Measurements from ENCODE around the gene PAM.

The PAM gene

DNA sequence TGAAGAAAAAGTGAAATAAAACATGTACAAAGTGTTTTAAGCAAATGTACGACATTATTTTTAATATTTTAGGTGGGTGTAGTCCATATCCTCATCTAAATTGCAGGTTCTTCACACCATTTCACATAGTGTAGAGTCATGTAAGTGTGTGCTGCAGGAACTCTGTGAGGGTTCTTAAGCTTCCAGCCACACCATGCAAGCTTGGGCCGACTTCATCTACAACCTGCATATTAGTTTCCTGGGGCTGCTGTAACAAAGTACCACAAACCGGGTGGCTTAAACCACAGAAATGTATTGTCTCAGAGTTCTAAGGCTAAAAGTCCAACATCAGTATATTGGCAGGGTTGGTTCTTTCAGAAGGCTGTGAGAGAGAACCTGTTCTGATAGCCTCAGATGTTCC is 10.2 kb downstream of the PAM start:
- H3K27ac ChIP-seq (ENCODE audit: low read length): no peak overlapping the region
- H3K79me2 ChIP-seq (ENCODE audit: low read length): peaks cover 13% of the 10 kb centered on the region
- no peak overlapping the region for H3K9ac ChIP-seq (ENCODE audit: low read length)
- H3K36me3 ChIP-seq (replicated peaks; ENCODE audit: insufficient read depth, low read length): no peaks in the 10 kb centered on the region
- H3F3A ChIP-seq (ENCODE audit: insufficient read depth, low read length): peaks cover 6% of the 10 kb centered on the region; the same call in 1 of the 2 replicates
- H3K9me2 ChIP-seq (replicated peaks; ENCODE audit: insufficient read depth, low read length): no peaks in the 10 kb centered on the region
- no peak overlapping the region for H3K4me2 ChIP-seq (ENCODE audit: low read depth, low read length)
- H4K20me1 ChIP-seq (ENCODE audit: insufficient read depth, low read length): no peaks in the 10 kb centered on the region
- H3K4me1 ChIP-seq (ENCODE audit: low read length): peaks cover 8% of the 10 kb centered on the region
- H3K4me3 ChIP-seq (ENCODE audit: low read length): no peak overlapping the region
- H2AFZ ChIP-seq (ENCODE audit: low read length): no peak overlapping the region
- DNase-seq: no peak
- no peaks in the 10 kb centered on the region for H3K27me3 ChIP-seq (replicated peaks; ENCODE audit: insufficient read depth, low read length)
- TF ChIP-seq EZH2 (optimal IDR thresholded peaks at IDR 0.05; ENCODE audit: low read depth, low read length): no peak
- TF ChIP-seq EZH2phosphoT487 (IDR thresholded peaks at IDR 0.05; ENCODE audit: low read length): no peak
- TF ChIP-seq, protein P1, sequence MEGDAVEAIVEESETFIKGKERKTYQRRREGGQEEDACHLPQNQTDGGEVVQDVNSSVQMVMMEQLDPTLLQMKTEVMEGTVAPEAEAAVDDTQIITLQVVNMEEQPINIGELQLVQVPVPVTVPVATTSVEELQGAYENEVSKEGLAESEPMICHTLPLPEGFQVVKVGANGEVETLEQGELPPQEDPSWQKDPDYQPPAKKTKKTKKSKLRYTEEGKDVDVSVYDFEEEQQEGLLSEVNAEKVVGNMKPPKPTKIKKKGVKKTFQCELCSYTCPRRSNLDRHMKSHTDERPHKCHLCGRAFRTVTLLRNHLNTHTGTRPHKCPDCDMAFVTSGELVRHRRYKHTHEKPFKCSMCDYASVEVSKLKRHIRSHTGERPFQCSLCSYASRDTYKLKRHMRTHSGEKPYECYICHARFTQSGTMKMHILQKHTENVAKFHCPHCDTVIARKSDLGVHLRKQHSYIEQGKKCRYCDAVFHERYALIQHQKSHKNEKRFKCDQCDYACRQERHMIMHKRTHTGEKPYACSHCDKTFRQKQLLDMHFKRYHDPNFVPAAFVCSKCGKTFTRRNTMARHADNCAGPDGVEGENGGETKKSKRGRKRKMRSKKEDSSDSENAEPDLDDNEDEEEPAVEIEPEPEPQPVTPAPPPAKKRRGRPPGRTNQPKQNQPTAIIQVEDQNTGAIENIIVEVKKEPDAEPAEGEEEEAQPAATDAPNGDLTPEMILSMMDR (IDR thresholded peaks at IDR 0.05; ENCODE audit: low read length): no peak
- no peaks in the 10 kb centered on the region for H3K9me3 ChIP-seq (replicated peaks; ENCODE audit: insufficient read depth, low read length)

- Histone ChIP-seq H3K4me3 (ENCODE audit: low read length) (no peak overlapping the region), H3K9ac (ENCODE audit: low read length) (no peak overlapping the region), H2AFZ (ENCODE audit: low read length) (no peak overlapping the region), H3K27ac (ENCODE audit: low read length) (no peak overlapping the region), H3K36me3 (replicated peaks; ENCODE audit: insufficient read depth, low read length) (no peaks in the 10 kb centered on the region), H4K20me1 (ENCODE audit: insufficient read depth, low read length) (no peaks in the 10 kb centered on the region), H3K4me2 (ENCODE audit: low read depth, low read length) (no peak overlapping the region), H3K79me2 (ENCODE audit: low read length) (peaks cover 13% of the 10 kb centered on the region), H3F3A (ENCODE audit: insufficient read depth, low read length) (peaks cover 6% of the 10 kb centered on the region; the same call in 1 of the 2 replicates), H3K27me3 (replicated peaks; ENCODE audit: insufficient read depth, low read length) (no peaks in the 10 kb centered on the region), H3K4me1 (ENCODE audit: low read length) (peaks cover 14% of the 10 kb centered on the region), H3K9me3 (replicated peaks; ENCODE audit: insufficient read depth, low read length) (no peaks in the 10 kb centered on the region), H3K9me2 (replicated peaks; ENCODE audit: insufficient read depth, low read length) (no peaks in the 10 kb centered on the region)
- DNase-seq: no peak
- no peak for TF ChIP-seq EZH2 (optimal IDR thresholded peaks at IDR 0.05; ENCODE audit: low read depth, low read length)
- TF ChIP-seq EZH2phosphoT487 (IDR thresholded peaks at IDR 0.05; ENCODE audit: low read length): no peak
- TF ChIP-seq, protein P1 (IDR thresholded peaks at IDR 0.05; ENCODE audit: low read length): no peak
Measured at GRCh38 chr5:102766295-102767090, 11.4 kb downstream of the PAM start.

DNA sequence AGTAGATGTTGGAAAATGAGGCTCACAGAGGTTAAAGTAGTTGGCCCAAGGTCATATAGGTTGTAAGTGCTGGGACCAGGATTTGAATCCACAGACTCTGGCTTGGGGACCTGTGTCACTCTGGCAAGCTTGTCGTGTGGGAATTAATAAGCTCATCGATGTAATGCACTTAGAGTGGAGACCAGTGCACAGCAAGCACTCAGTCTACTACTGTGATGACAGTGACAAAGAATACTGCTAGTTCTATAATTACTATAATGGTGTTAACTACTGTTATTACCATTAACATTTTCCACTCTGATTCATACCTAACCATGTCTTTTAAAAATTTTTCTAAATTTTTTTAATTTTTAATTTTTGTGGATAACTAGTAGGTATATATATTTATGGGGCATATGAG is 12.8 kb downstream of the PAM start:
- no peak overlapping the region for H3K4me3 ChIP-seq (ENCODE audit: low read length)
- peaks cover 10% of the 10 kb centered on the region for H3K79me2 ChIP-seq (ENCODE audit: low read length)
- DNase-seq: no peak

More for the DNA sequence above, 12.8 kb downstream of the PAM start:
- Histone ChIP-seq H3K4me1 (ENCODE audit: low read length) (peaks cover 12% of the 10 kb centered on the region), H3F3A (ENCODE audit: insufficient read depth, low read length) (no peaks in the 10 kb centered on the region), H3K36me3 (replicated peaks; ENCODE audit: insufficient read depth, low read length) (no peaks in the 10 kb centered on the region), H3K9me2 (replicated peaks; ENCODE audit: insufficient read depth, low read length) (no peaks in the 10 kb centered on the region), H3K4me2 (ENCODE audit: low read depth, low read length) (no peak overlapping the region), H3K27ac (ENCODE audit: low read length) (no peak overlapping the region), H3K27me3 (replicated peaks; ENCODE audit: insufficient read depth, low read length) (no peaks in the 10 kb centered on the region), H4K20me1 (ENCODE audit: insufficient read depth, low read length) (no peaks in the 10 kb centered on the region), H3K9ac (ENCODE audit: low read length) (no peak overlapping the region), H2AFZ (ENCODE audit: low read length) (no peak overlapping the region), H3K9me3 (replicated peaks; ENCODE audit: insufficient read depth, low read length) (no peaks in the 10 kb centered on the region)
- TF ChIP-seq EZH2 (optimal IDR thresholded peaks at IDR 0.05; ENCODE audit: low read depth, low read length) (no peak), EZH2phosphoT487 (IDR thresholded peaks at IDR 0.05; ENCODE audit: low read length) (no peak)
- TF ChIP-seq, protein P1 (IDR thresholded peaks at IDR 0.05; ENCODE audit: low read length): no peak

Measured in MM.1S (cell line).